ENCODE results near the gene SNAP47. TPM values are rescaled to one million over a fixed set of nuclear protein-coding genes. Genes with fewer than 3 reads are reported as not detected.

The SNAP47 gene
- polyA plus RNA-seq, 1 donor from 2014 or later, result 56.0 TPM

- TF ChIP-seq POLR2AphosphoS5 (IDR thresholded peaks at IDR 0.05) (no peak), EZH2 (IDR thresholded peaks at IDR 0.05; ENCODE audit: borderline replicate concordance, insufficient read depth, low read length, poor library complexity, severe bottlenecking) (no peak)
These were observed 58.1 kb downstream of the SNAP47 start (continued) for GRCh38 chr1:227793079-227793947.

DNA sequence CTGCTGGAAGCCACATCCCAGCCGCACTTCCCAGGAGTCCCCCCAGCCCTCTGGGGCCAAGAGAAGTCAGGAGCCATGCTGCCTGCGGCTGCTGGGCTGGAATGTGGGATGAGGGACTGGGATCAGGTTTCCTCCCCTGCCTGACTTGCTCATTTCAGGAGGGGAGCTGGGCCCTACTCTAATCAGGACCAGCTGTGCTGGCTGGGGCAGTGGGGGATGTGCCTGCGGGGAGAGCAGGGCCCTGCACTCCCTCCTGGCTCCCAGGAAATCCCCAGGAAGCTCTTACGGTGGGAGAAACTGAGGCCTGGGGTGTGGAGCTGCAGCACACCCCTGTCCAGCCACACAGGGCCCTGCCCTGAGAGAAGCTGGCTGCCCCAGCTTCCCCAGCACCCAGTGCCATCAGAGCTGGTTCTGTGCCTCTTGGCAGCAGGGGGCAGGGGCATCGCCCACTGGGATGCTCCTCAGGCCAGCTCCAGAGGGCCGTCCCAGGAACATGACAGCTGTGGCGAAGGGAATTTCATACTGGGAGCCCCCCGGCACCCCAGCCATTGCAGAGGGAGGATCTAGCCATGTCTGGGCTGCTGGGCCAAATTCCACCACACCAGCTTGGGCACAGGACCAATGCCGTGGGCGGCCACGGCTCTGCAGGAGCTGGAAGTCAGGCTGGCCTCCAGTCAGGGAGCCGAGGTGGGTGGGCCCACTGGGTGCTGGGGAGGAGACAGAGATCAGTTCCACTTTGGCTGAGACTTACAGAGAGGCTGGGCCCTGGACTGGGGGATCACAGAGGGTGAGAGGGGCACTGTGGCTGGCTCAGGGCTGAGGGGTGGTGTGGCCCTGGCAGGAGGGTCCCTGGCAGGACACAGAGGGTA lies 58.9 kb downstream of the SNAP47 start:
- H3K27ac ChIP-seq (ENCODE audit: low read length), result no peak overlapping the region
- H3K36me3 ChIP-seq (ENCODE audit: insufficient read depth, low read length), result no peaks in the 10 kb centered on the region
- no peaks in the 10 kb centered on the region for H3K9me2 ChIP-seq (ENCODE audit: insufficient read depth, low read length)
- no peak overlapping the region for H3K4me3 ChIP-seq (ENCODE audit: low read length)
- no peaks in the 10 kb centered on the region for H3K79me2 ChIP-seq (replicated peaks; ENCODE audit: insufficient read depth, low read length)
- no peaks in the 10 kb centered on the region for H3K9me3 ChIP-seq (ENCODE audit: low read length)
- H3K4me2 ChIP-seq (ENCODE audit: low read length), result no peak overlapping the region
- TF ChIP-seq EZH2 (IDR thresholded peaks at IDR 0.05; ENCODE audit: borderline replicate concordance, insufficient read depth, low read length, poor library complexity, severe bottlenecking) (no peak), TAF1 (IDR thresholded peaks at IDR 0.05; ENCODE audit: low read depth) (no peak), MXI1 (conservative IDR thresholded peaks at IDR 0.05; ENCODE audit: poor library complexity, severe bottlenecking) (no peak), REST (IDR thresholded peaks at IDR 0.05; ENCODE audit: borderline replicate concordance) (no peak), EP300 (conservative IDR thresholded peaks at IDR 0.05; ENCODE audit: poor library complexity, severe bottlenecking) (no peak), RAD21 (conservative IDR thresholded peaks at IDR 0.05) (no peak), CTCF (IDR thresholded peaks at IDR 0.05; ENCODE audit: poor library complexity, severe bottlenecking) (no peak), POLR2AphosphoS5 (IDR thresholded peaks at IDR 0.05) (no peak), SMC3 (conservative IDR thresholded peaks at IDR 0.05; ENCODE audit: poor library complexity) (no peak)
- no peak overlapping the region for H3K9ac ChIP-seq (ENCODE audit: low read length)
- no peaks in the 10 kb centered on the region for H4K20me1 ChIP-seq (ENCODE audit: insufficient read depth)
- no peak overlapping the region for H2AFZ ChIP-seq (ENCODE audit: low read depth, low read length)
- no peaks in the 10 kb centered on the region for H3F3A ChIP-seq (ENCODE audit: insufficient read depth, low read length, poor library complexity, severe bottlenecking)
- H3K27me3 ChIP-seq (ENCODE audit: insufficient read depth, low read depth, low read length), result no peaks in the 10 kb centered on the region
